SK-N-MC (cell line): Measurements from ENCODE around the gene ADAMTS18.

Experiments used
- DNase-seq: peaks from one replicate; pipeline ENCODE4 v3.0.0-alpha.2; 2011; ENCODE audit warnings: low read depth, low spot score
- H3K27ac ChIP-seq: fragments of 200-600 bp; sonication (generic); 2 replicates; pipeline ENCODE4 v1.5.1; 2016; ENCODE audit warnings: mixed run types
- H3K36me3 ChIP-seq: fragments of 200-600 bp; sonication (generic); 2 replicates; pipeline ENCODE4 v1.6.1; 2017; ENCODE audit warnings: antibody characterized with exemption, low read length, mixed read lengths; ENCODE audit not compliant: insufficient read depth
- H3K4me3 ChIP-seq: fragments of 200-600 bp; sonication (generic); 2 replicates; pipeline ENCODE4 v1.5.1; 2016
- H3K9ac ChIP-seq: fragments of 200-600 bp; sonication (generic); 2 replicates; pipeline ENCODE4 v1.8.0; 2017; ENCODE audit warnings: mixed run types, mixed read lengths; ENCODE audit not compliant: insufficient read length
- H3K9me3 ChIP-seq: fragments of 200-600 bp; sonication (generic); 2 replicates; pipeline ENCODE4 v1.6.1; 2017; ENCODE audit warnings: low read depth, mild to moderate bottlenecking, antibody characterized with exemption, low read length, moderate library complexity, mixed read lengths
- EZH2 ChIP-seq: fragments of 200-600 bp; sonication (generic); IDR thresholded peaks from one replicate; pipeline ENCODE4 v1.6.1; 2017; ENCODE audit warnings: antibody characterized with exemption
- FOXP2 ChIP-seq: optimal IDR thresholded peaks from 2 replicates; pipeline ENCODE3; 2011; ENCODE audit warnings: mild to moderate bottlenecking, moderate library complexity; ENCODE audit not compliant: insufficient read depth; ENCODE audit errors: extremely low read length, control extremely low read depth
- POLR2AphosphoS5 ChIP-seq: IDR thresholded peaks from 2 replicates; pipeline ENCODE4 v1.6.1; 2012; ENCODE audit warnings: mild to moderate bottlenecking, low read depth, low read length, borderline replicate concordance

Gene ADAMTS18

GRCh38 chr16:77430360-77430759 is 4.5 kb downstream of the ADAMTS18 start:
- Histone ChIP-seq H3K9me3 (no peaks in the 10 kb centered on the region), H3K27ac (no peak overlapping the region), H3K9ac (no peak overlapping the region), H3K36me3 (no peaks in the 10 kb centered on the region), H3K4me3 (no peak overlapping the region)
- TF ChIP-seq POLR2AphosphoS5: no peak
- TF ChIP-seq EZH2: no peak
- no peak for TF ChIP-seq FOXP2
- no peak for DNase-seq

GRCh38 chr16:77424871-77425604 is 9.8 kb downstream of the ADAMTS18 start:
- TF ChIP-seq EZH2 (no peak), FOXP2 (no peak), POLR2AphosphoS5 (no peak)
- Histone ChIP-seq H3K27ac (no peak overlapping the region), H3K9ac (no peak overlapping the region), H3K4me3 (no peak overlapping the region), H3K36me3 (no peaks in the 10 kb centered on the region), H3K9me3 (no peaks in the 10 kb centered on the region)
- DNase-seq: no peak

- DNase-seq: no peak
- no peak for TF ChIP-seq EZH2
- TF ChIP-seq FOXP2: no peak
- no peak for TF ChIP-seq POLR2AphosphoS5
These were observed 12.5 kb downstream of the ADAMTS18 start for GRCh38 chr16:77422196-77422784.

GRCh38 chr16:77416939-77417480 is 17.8 kb downstream of the ADAMTS18 start:
- no peaks in the 10 kb centered on the region for H3K36me3 ChIP-seq
- TF ChIP-seq EZH2: no peak
- no peak for TF ChIP-seq POLR2AphosphoS5
- TF ChIP-seq FOXP2: no peak
- no peak overlapping the region for H3K4me3 ChIP-seq

More at GRCh38 chr16:77422196-77422784, 12.5 kb downstream of the ADAMTS18 start:
- Histone ChIP-seq H3K36me3 (no peaks in the 10 kb centered on the region), H3K9ac (no peak overlapping the region), H3K4me3 (no peak overlapping the region), H3K27ac (no peak overlapping the region), H3K9me3 (no peaks in the 10 kb centered on the region)

GRCh38 chr16:77414752-77415231 is 20.0 kb downstream of the ADAMTS18 start:
- H3K9me3 ChIP-seq: no peaks in the 10 kb centered on the region
- H3K36me3 ChIP-seq: no peaks in the 10 kb centered on the region
- no peak for DNase-seq

More at GRCh38 chr16:77416939-77417480, 17.8 kb downstream of the ADAMTS18 start:
- H3K27ac ChIP-seq: no peak overlapping the region
- no peaks in the 10 kb centered on the region for H3K9me3 ChIP-seq
- no peak for DNase-seq
- no peak overlapping the region for H3K9ac ChIP-seq

GRCh38 chr16:77410449-77410848 is 24.4 kb downstream of the ADAMTS18 start:
- Histone ChIP-seq H3K9ac (no peak overlapping the region), H3K4me3 (no peak overlapping the region), H3K9me3 (no peaks in the 10 kb centered on the region), H3K27ac (no peak overlapping the region), H3K36me3 (no peaks in the 10 kb centered on the region)
- no peak for DNase-seq
- TF ChIP-seq POLR2AphosphoS5 (no peak), FOXP2 (no peak), EZH2 (no peak)

More at GRCh38 chr16:77414752-77415231, 20.0 kb downstream of the ADAMTS18 start:
- Histone ChIP-seq H3K9ac (no peak overlapping the region), H3K4me3 (no peak overlapping the region), H3K27ac (no peak overlapping the region)
- TF ChIP-seq EZH2 (no peak), POLR2AphosphoS5 (no peak), FOXP2 (no peak)

GRCh38 chr16:77409311-77409710 is 25.5 kb downstream of the ADAMTS18 start:
- Histone ChIP-seq H3K4me3 (no peak overlapping the region), H3K27ac (no peak overlapping the region), H3K9me3 (no peaks in the 10 kb centered on the region), H3K36me3 (no peaks in the 10 kb centered on the region), H3K9ac (no peak overlapping the region)
- no peak for TF ChIP-seq FOXP2
- no peak for TF ChIP-seq POLR2AphosphoS5
- no peak for TF ChIP-seq EZH2
- DNase-seq: no peak

GRCh38 chr16:77408607-77409006 is 26.2 kb downstream of the ADAMTS18 start:
- Histone ChIP-seq H3K9ac (no peak overlapping the region), H3K27ac (no peak overlapping the region), H3K4me3 (no peak overlapping the region), H3K36me3 (no peaks in the 10 kb centered on the region), H3K9me3 (no peaks in the 10 kb centered on the region)
- DNase-seq: no peak
- TF ChIP-seq EZH2 (no peak), FOXP2 (no peak), POLR2AphosphoS5 (no peak)
